Stimulated activated memory B cell treated with anti-CD40 and anti-IgM and Interleukin-4, amounts not matched to agents 10 μg/mL and 1 μg/mL and 100 μg/mL, for 72 hours (primary cell): ENCODE data around the gene ITM2C.
A peak's percentile ranks its signal among the peaks of the same experiment; 100 is the strongest.

Experiments used
- ATAC-seq: fragments of 150-1000 bp; cut with Tn5 transposase; 2 replicates; pipeline ENCODE4 v1.10.0; 2021
- H3K27ac Mint-ChIP-seq: one replicate; pipeline ENCODE4 v1.8.0; 2022; ENCODE audit warnings: mild to moderate bottlenecking, mixed read lengths
- H3K27me3 Mint-ChIP-seq: one replicate; pipeline ENCODE4 v1.8.0; 2022; ENCODE audit warnings: mixed read lengths
- H3K36me3 Mint-ChIP-seq: one replicate; pipeline ENCODE4 v1.8.0; 2022; ENCODE audit warnings: mixed read lengths
- H3K4me1 Mint-ChIP-seq: one replicate; pipeline ENCODE4 v1.8.0; 2022; ENCODE audit warnings: mixed read lengths
- H3K4me3 Mint-ChIP-seq: one replicate; pipeline ENCODE4 v1.8.0; 2022; ENCODE audit warnings: mild to moderate bottlenecking, moderate library complexity, mixed read lengths
- H3K9me3 Mint-ChIP-seq: one replicate; pipeline ENCODE4 v1.8.0; 2022; ENCODE audit warnings: mixed read lengths

ITM2C gene

GRCh38 chr2:230874876-230875275 lies 10.1 kb downstream of the ITM2C start:
- no peak for ATAC-seq
- Mint-ChIP-seq H3K4me1 (peaks cover 86% of the 10 kb centered on the region), H3K27me3 (no peaks in the 10 kb centered on the region), H3K9me3 (no peaks in the 10 kb centered on the region), H3K36me3 (peaks cover 5% of the 10 kb centered on the region), H3K27ac (peak overlapping the region; percentile 94), H3K4me3 (peak overlapping the region; percentile 75)

GRCh38 chr2:230875347-230876315 lies 10.9 kb downstream of the ITM2C start:
- H3K27ac Mint-ChIP-seq, result peak overlapping the region; percentile 94

GRCh38 chr2:230877116-230877758 lies 12.5 kb downstream of the ITM2C start:
- H3K27ac Mint-ChIP-seq, result peak overlapping the region; percentile 87
- H3K4me1 Mint-ChIP-seq, result peaks cover 71% of the 10 kb centered on the region
- H3K4me3 Mint-ChIP-seq, result peak overlapping the region; percentile 27
- H3K9me3 Mint-ChIP-seq, result no peaks in the 10 kb centered on the region
- no peaks in the 10 kb centered on the region for H3K27me3 Mint-ChIP-seq
- peaks cover 5% of the 10 kb centered on the region for H3K36me3 Mint-ChIP-seq
- no peak for ATAC-seq

More at GRCh38 chr2:230875347-230876315, 10.9 kb downstream of the ITM2C start:
- H3K4me1 Mint-ChIP-seq, result peaks cover 78% of the 10 kb centered on the region
- H3K36me3 Mint-ChIP-seq, result peaks cover 5% of the 10 kb centered on the region
- no peak overlapping the region for H3K4me3 Mint-ChIP-seq
- H3K27me3 Mint-ChIP-seq, result no peaks in the 10 kb centered on the region
- ATAC-seq, result no peak
- H3K9me3 Mint-ChIP-seq, result no peaks in the 10 kb centered on the region

- peaks cover 5% of the 10 kb centered on the region for H3K36me3 Mint-ChIP-seq
- peaks cover 63% of the 10 kb centered on the region for H3K4me1 Mint-ChIP-seq
- H3K4me3 Mint-ChIP-seq, result peak overlapping the region; percentile 27
- ATAC-seq, result peak; percentile 60
- H3K27me3 Mint-ChIP-seq, result no peaks in the 10 kb centered on the region
- H3K9me3 Mint-ChIP-seq, result no peaks in the 10 kb centered on the region
- H3K27ac Mint-ChIP-seq, result peak overlapping the region; percentile 87
Measured at GRCh38 chr2:230877759-230878598, 13.2 kb downstream of the ITM2C start.

- no peaks in the 10 kb centered on the region for H3K27me3 Mint-ChIP-seq
- peak overlapping the region; percentile 87 for H3K27ac Mint-ChIP-seq
- peaks cover 62% of the 10 kb centered on the region for H3K4me1 Mint-ChIP-seq
- no peak overlapping the region for H3K4me3 Mint-ChIP-seq
- ATAC-seq, result no peak
- H3K36me3 Mint-ChIP-seq, result peaks cover 5% of the 10 kb centered on the region
- no peaks in the 10 kb centered on the region for H3K9me3 Mint-ChIP-seq
Measured at GRCh38 chr2:230878599-230879188, 14.0 kb downstream of the ITM2C start.

GRCh38 chr2:230879271-230879882 lies 14.6 kb downstream of the ITM2C start:
- Mint-ChIP-seq H3K36me3 (peaks cover 5% of the 10 kb centered on the region), H3K4me3 (no peak overlapping the region), H3K27me3 (no peaks in the 10 kb centered on the region), H3K27ac (peak overlapping the region; percentile 87), H3K4me1 (peaks cover 60% of the 10 kb centered on the region), H3K9me3 (no peaks in the 10 kb centered on the region)
- no peak for ATAC-seq

- Mint-ChIP-seq H3K36me3 (peaks cover 5% of the 10 kb centered on the region), H3K27me3 (no peaks in the 10 kb centered on the region), H3K4me3 (no peak overlapping the region), H3K9me3 (no peaks in the 10 kb centered on the region), H3K4me1 (peaks cover 55% of the 10 kb centered on the region), H3K27ac (no peak overlapping the region)
- ATAC-seq, result no peak
Measured at GRCh38 chr2:230879891-230880290, 15.1 kb downstream of the ITM2C start.

- Mint-ChIP-seq H3K9me3 (no peaks in the 10 kb centered on the region), H3K4me1 (peaks cover 49% of the 10 kb centered on the region), H3K27ac (no peak overlapping the region), H3K4me3 (no peak overlapping the region), H3K36me3 (peaks cover 2% of the 10 kb centered on the region), H3K27me3 (no peaks in the 10 kb centered on the region)
- no peak for ATAC-seq
Measured at GRCh38 chr2:230881840-230882239, 17.1 kb downstream of the ITM2C start.

GRCh38 chr2:230885463-230886130 lies 20.9 kb downstream of the ITM2C start:
- H3K27ac Mint-ChIP-seq, result peak overlapping the region; percentile 44

GRCh38 chr2:230886206-230886605 lies 21.5 kb downstream of the ITM2C start:
- H3K27me3 Mint-ChIP-seq, result no peaks in the 10 kb centered on the region
- no peak overlapping the region for H3K4me3 Mint-ChIP-seq
- H3K27ac Mint-ChIP-seq, result peak overlapping the region; percentile 44
- no peak for ATAC-seq
- no peaks in the 10 kb centered on the region for H3K36me3 Mint-ChIP-seq
- peaks cover 37% of the 10 kb centered on the region for H3K4me1 Mint-ChIP-seq
- peaks cover 4% of the 10 kb centered on the region for H3K9me3 Mint-ChIP-seq

More at GRCh38 chr2:230885463-230886130, 20.9 kb downstream of the ITM2C start:
- peaks cover 31% of the 10 kb centered on the region for H3K4me1 Mint-ChIP-seq
- no peaks in the 10 kb centered on the region for H3K27me3 Mint-ChIP-seq
- H3K9me3 Mint-ChIP-seq, result peaks cover 4% of the 10 kb centered on the region
- ATAC-seq, result no peak
- no peak overlapping the region for H3K4me3 Mint-ChIP-seq
- no peaks in the 10 kb centered on the region for H3K36me3 Mint-ChIP-seq

- Mint-ChIP-seq H3K9me3 (peaks cover 4% of the 10 kb centered on the region), H3K27ac (no peak overlapping the region), H3K36me3 (no peaks in the 10 kb centered on the region), H3K27me3 (no peaks in the 10 kb centered on the region), H3K4me3 (no peak overlapping the region), H3K4me1 (peaks cover 41% of the 10 kb centered on the region)
- ATAC-seq, result no peak
Measured at GRCh38 chr2:230886671-230887071, 21.9 kb downstream of the ITM2C start.

- Mint-ChIP-seq H3K4me3 (no peak overlapping the region), H3K9me3 (peaks cover 4% of the 10 kb centered on the region), H3K4me1 (peaks cover 44% of the 10 kb centered on the region), H3K27ac (no peak overlapping the region), H3K36me3 (no peaks in the 10 kb centered on the region), H3K27me3 (no peaks in the 10 kb centered on the region)
- no peak for ATAC-seq
Measured at GRCh38 chr2:230887342-230887741, 22.6 kb downstream of the ITM2C start.

GRCh38 chr2:230888824-230889400 lies 24.2 kb downstream of the ITM2C start:
- no peaks in the 10 kb centered on the region for H3K36me3 Mint-ChIP-seq

More at GRCh38 chr2:230888824-230889400, 24.2 kb downstream of the ITM2C start:
- no peak overlapping the region for H3K27ac Mint-ChIP-seq
- no peak for ATAC-seq
- H3K9me3 Mint-ChIP-seq, result peaks cover 4% of the 10 kb centered on the region
- H3K4me3 Mint-ChIP-seq, result no peak overlapping the region
- H3K27me3 Mint-ChIP-seq, result no peaks in the 10 kb centered on the region
- H3K4me1 Mint-ChIP-seq, result peaks cover 51% of the 10 kb centered on the region
